ENCODE data around the gene CACNA1H. TPM values are rescaled to one million over a fixed set of nuclear protein-coding genes. Genes with fewer than 3 reads are reported as not detected.

Gene CACNA1H
- total RNA-seq, 5 donors from 2014 or later (not counting 1 experiment from before 2014, with no cell fraction given) = 3.4 to 8.2 (median 4.8) TPM

- H3K4me3 ChIP-seq (ENCODE audit: control insufficient read depth in 1 of 2, extremely low read depth in 1 of 2, low read length in 1 of 2) = no peak overlapping the region
- H3K4me1 ChIP-seq (ENCODE audit: control insufficient read depth in 1 of 2, extremely low read depth in 1 of 2, insufficient read depth in 2 of 2, low read length in 2 of 2) = peaks cover 0 to 8% of the 10 kb centered on the region in 2 experiments
- DNase-seq (no peak), ATAC-seq (replicated peaks in 1 of 4) (no peak)
- H3K4me3 Mint-ChIP-seq = no peak overlapping the region
- ChIA-PET CTCF (no interaction called here), POLR2A (no interaction called here)
- H3K27me3 Mint-ChIP-seq = no peaks in the 10 kb centered on the region
- H3K27me3 ChIP-seq (replicated peaks in 1 of 2; ENCODE audit: control insufficient read depth in 2 of 2, extremely low read depth in 1 of 2, insufficient read depth in 2 of 2, low read length in 1 of 2) = peaks cover 0 to 10% of the 10 kb centered on the region in 2 experiments
- peaks cover 0 to 2% (median 0%) of the 10 kb centered on the region in 3 donors for H3K4me1 Mint-ChIP-seq
- H3K9me3 Mint-ChIP-seq = no peaks in the 10 kb centered on the region
- no peaks in the 10 kb centered on the region for H3K36me3 ChIP-seq (ENCODE audit: control insufficient read depth in 2 of 2, extremely low read depth in 1 of 2, insufficient read depth in 1 of 2, low read length in 1 of 2)
- 91% methylated on average over 9 of the region's 25 CpGs for WGBS (ENCODE audit: insufficient coverage)
- no peaks in the 10 kb centered on the region for H3K9me3 ChIP-seq
- H3K27ac ChIP-seq (ENCODE audit: low read length) = no peak overlapping the region
- no peak overlapping the region for H3K27ac Mint-ChIP-seq
- no peaks in the 10 kb centered on the region for H3K36me3 Mint-ChIP-seq
Measured at GRCh38 chr16:1213796-1214372, 61.0 kb downstream of the CACNA1H start.

- H3K36me3 Mint-ChIP-seq = no peaks in the 10 kb centered on the region
- DNase-seq (no peak), ATAC-seq (replicated peaks in 1 of 4) (no peak)
- POLR2A ChIA-PET = interaction anchor here in 1 of 2 donors (0.6 kb wide), 1 partner anchor 128 kb away, joined by 5 read pairs; no protein-coding TSS in a partner anchor
- no peak overlapping the region for H3K27ac Mint-ChIP-seq
- Histone ChIP-seq H3K27me3 (replicated peaks in 1 of 2; ENCODE audit: control insufficient read depth in 2 of 2, extremely low read depth in 1 of 2, insufficient read depth in 2 of 2, low read length in 1 of 2) (peaks cover 0 to 10% of the 10 kb centered on the region in 2 experiments), H3K9me3 (no peaks in the 10 kb centered on the region), H3K36me3 (ENCODE audit: control insufficient read depth in 2 of 2, extremely low read depth in 1 of 2, insufficient read depth in 1 of 2, low read length in 1 of 2) (no peaks in the 10 kb centered on the region), H3K27ac (ENCODE audit: low read length) (no peak overlapping the region), H3K4me1 (ENCODE audit: control insufficient read depth in 1 of 2, extremely low read depth in 1 of 2, insufficient read depth in 2 of 2, low read length in 2 of 2) (peaks cover 0 to 2% of the 10 kb centered on the region in 2 experiments), H3K4me3 (ENCODE audit: control insufficient read depth in 1 of 2, extremely low read depth in 1 of 2, low read length in 1 of 2) (no peak overlapping the region)
- WGBS (ENCODE audit: insufficient coverage) = 78% methylated on average over 5 of the region's 16 CpGs
- no peaks in the 10 kb centered on the region for H3K27me3 Mint-ChIP-seq
- H3K4me1 Mint-ChIP-seq = no peaks in the 10 kb centered on the region
- CTCF ChIA-PET = interaction anchor here in 1 of 2 donors (0.6 kb wide), 1 partner anchor 1120 kb away, joined by 10 read pairs; no protein-coding TSS in a partner anchor
- no peak overlapping the region for H3K4me3 Mint-ChIP-seq
- H3K9me3 Mint-ChIP-seq = no peaks in the 10 kb centered on the region
Measured at GRCh38 chr16:1214719-1215118, 61.8 kb downstream of the CACNA1H start.

GRCh38 chr16:1215574-1216295, 62.8 kb downstream of the CACNA1H start:
- Mint-ChIP-seq H3K4me1 (no peaks in the 10 kb centered on the region), H3K4me3 (no peak overlapping the region), H3K9me3 (no peaks in the 10 kb centered on the region), H3K27ac (no peak overlapping the region), H3K36me3 (no peaks in the 10 kb centered on the region), H3K27me3 (no peaks in the 10 kb centered on the region)
- H3K27ac ChIP-seq (ENCODE audit: low read length) = no peak overlapping the region
- ChIA-PET POLR2A (no interaction called here), CTCF (no interaction called here)
- H3K9me3 ChIP-seq = no peaks in the 10 kb centered on the region
- no peaks in the 10 kb centered on the region for H3K4me1 ChIP-seq (ENCODE audit: control insufficient read depth in 1 of 2, extremely low read depth in 1 of 2, insufficient read depth in 2 of 2, low read length in 2 of 2)
- WGBS (ENCODE audit: insufficient coverage) = 66% methylated on average over 25 of the region's 32 CpGs
- ATAC-seq (replicated peaks in 1 of 4) = no peak
- peaks cover 0 to 10% of the 10 kb centered on the region in 2 experiments for H3K27me3 ChIP-seq (replicated peaks in 1 of 2; ENCODE audit: control insufficient read depth in 2 of 2, extremely low read depth in 1 of 2, insufficient read depth in 2 of 2, low read length in 1 of 2)
- no peak overlapping the region for H3K4me3 ChIP-seq (ENCODE audit: control insufficient read depth in 1 of 2, extremely low read depth in 1 of 2, low read length in 1 of 2)
- H3K36me3 ChIP-seq (ENCODE audit: control insufficient read depth in 2 of 2, extremely low read depth in 1 of 2, insufficient read depth in 1 of 2, low read length in 1 of 2) = no peaks in the 10 kb centered on the region
- no peak for DNase-seq

- CTCF ChIA-PET = no interaction called here
- H3K27ac Mint-ChIP-seq = no peak overlapping the region
- no peaks in the 10 kb centered on the region for H3K4me1 Mint-ChIP-seq
- H3K27me3 Mint-ChIP-seq = no peaks in the 10 kb centered on the region
- Histone ChIP-seq H3K27me3 (replicated peaks in 1 of 2; ENCODE audit: control insufficient read depth in 2 of 2, extremely low read depth in 1 of 2, insufficient read depth in 2 of 2, low read length in 1 of 2) (peaks cover 0 to 11% of the 10 kb centered on the region in 2 experiments), H3K4me3 (ENCODE audit: control insufficient read depth in 1 of 2, extremely low read depth in 1 of 2, low read length in 1 of 2) (no peak overlapping the region), H3K4me1 (ENCODE audit: control insufficient read depth in 1 of 2, extremely low read depth in 1 of 2, insufficient read depth in 2 of 2, low read length in 2 of 2) (no peaks in the 10 kb centered on the region), H3K9me3 (no peaks in the 10 kb centered on the region), H3K27ac (ENCODE audit: low read length) (no peak overlapping the region), H3K36me3 (ENCODE audit: control insufficient read depth in 2 of 2, extremely low read depth in 1 of 2, insufficient read depth in 1 of 2, low read length in 1 of 2) (no peaks in the 10 kb centered on the region)
- WGBS (ENCODE audit: insufficient coverage) = 84% methylated on average over 12 of the region's 12 CpGs
- H3K36me3 Mint-ChIP-seq = no peaks in the 10 kb centered on the region
- H3K4me3 Mint-ChIP-seq = no peak overlapping the region
- H3K9me3 Mint-ChIP-seq = no peaks in the 10 kb centered on the region
- POLR2A ChIA-PET = no interaction called here
- DNase-seq (no peak), ATAC-seq (replicated peaks in 1 of 4) (no peak)
Measured at GRCh38 chr16:1216296-1216619, 63.4 kb downstream of the CACNA1H start.

GRCh38 chr16:1216681-1217400, 63.9 kb downstream of the CACNA1H start:
- Mint-ChIP-seq H3K27ac (no peak overlapping the region), H3K36me3 (no peaks in the 10 kb centered on the region), H3K27me3 (no peaks in the 10 kb centered on the region), H3K4me1 (no peaks in the 10 kb centered on the region), H3K4me3 (no peak overlapping the region), H3K9me3 (no peaks in the 10 kb centered on the region)
- no peak for ATAC-seq (replicated peaks in 1 of 4)
- POLR2A ChIA-PET = no interaction called here
- Histone ChIP-seq H3K4me3 (ENCODE audit: control insufficient read depth in 1 of 2, extremely low read depth in 1 of 2, low read length in 1 of 2) (no peak overlapping the region), H3K9me3 (no peaks in the 10 kb centered on the region), H3K4me1 (ENCODE audit: control insufficient read depth in 1 of 2, extremely low read depth in 1 of 2, insufficient read depth in 2 of 2, low read length in 2 of 2) (no peaks in the 10 kb centered on the region), H3K27me3 (replicated peaks in 1 of 2; ENCODE audit: control insufficient read depth in 2 of 2, extremely low read depth in 1 of 2, insufficient read depth in 2 of 2, low read length in 1 of 2) (peaks cover 0 to 15% of the 10 kb centered on the region in 2 experiments), H3K36me3 (ENCODE audit: control insufficient read depth in 2 of 2, extremely low read depth in 1 of 2, insufficient read depth in 1 of 2, low read length in 1 of 2) (no peaks in the 10 kb centered on the region), H3K27ac (ENCODE audit: low read length) (no peak overlapping the region)
- 85% methylated on average over 32 of the region's 32 CpGs for WGBS (ENCODE audit: insufficient coverage)
- no peak for DNase-seq
- CTCF ChIA-PET = no interaction called here

- H3K9me3 Mint-ChIP-seq = no peaks in the 10 kb centered on the region
- H3K27ac ChIP-seq (ENCODE audit: low read length) = no peak overlapping the region
- ATAC-seq (replicated peaks in 1 of 4) (no peak), DNase-seq (no peak)
- no peaks in the 10 kb centered on the region for H3K9me3 ChIP-seq
- H3K27me3 ChIP-seq (replicated peaks in 1 of 2; ENCODE audit: control insufficient read depth in 2 of 2, extremely low read depth in 1 of 2, insufficient read depth in 2 of 2, low read length in 1 of 2) = peaks cover 0 to 17% of the 10 kb centered on the region in 2 experiments
- H3K27me3 Mint-ChIP-seq = no peaks in the 10 kb centered on the region
- WGBS (ENCODE audit: insufficient coverage) = 88% methylated on average over 24 of the region's 24 CpGs
- H3K27ac Mint-ChIP-seq = no peak overlapping the region
- H3K4me1 Mint-ChIP-seq = no peaks in the 10 kb centered on the region
- H3K4me3 Mint-ChIP-seq = no peak overlapping the region
- no peaks in the 10 kb centered on the region for H3K36me3 Mint-ChIP-seq
- no peaks in the 10 kb centered on the region for H3K36me3 ChIP-seq (ENCODE audit: control insufficient read depth in 2 of 2, extremely low read depth in 1 of 2, insufficient read depth in 1 of 2, low read length in 1 of 2)
- no peak overlapping the region for H3K4me3 ChIP-seq (ENCODE audit: control insufficient read depth in 1 of 2, extremely low read depth in 1 of 2, low read length in 1 of 2)
- H3K4me1 ChIP-seq (ENCODE audit: control insufficient read depth in 1 of 2, extremely low read depth in 1 of 2, insufficient read depth in 2 of 2, low read length in 2 of 2) = no peaks in the 10 kb centered on the region
- ChIA-PET CTCF (no interaction called here), POLR2A (no interaction called here)
Measured at GRCh38 chr16:1217526-1217925, 64.6 kb downstream of the CACNA1H start.
